ENCODE measurements around the gene HAGHL. TPM values are rescaled to one million over a fixed set of nuclear protein-coding genes. Genes with fewer than 3 reads are reported as not detected.
"Not testable (repeated sequence)": the region's sequence is repeated elsewhere in the genome, so short reads cannot be mapped to it uniquely, and the experiment has no call there.

HAGHL gene
- total RNA-seq, 1 experiment from 2014 or later = 74.8 TPM

GRCh38 chr16:775236-775796 is 48.4 kb downstream of the HAGHL start:
- no peak overlapping the region for H2AFZ ChIP-seq (ENCODE audit: low read depth, low read length, poor library complexity, severe bottlenecking)
- DNase-seq (ENCODE audit: low read depth, low spot score) (no peak), ATAC-seq (no peak)
- H3K27ac ChIP-seq (ENCODE audit: low read depth, low read length) = no peak overlapping the region; the same call in 1 of the 2 replicates
- no peaks in the 10 kb centered on the region for H3K9me2 ChIP-seq (ENCODE audit: insufficient read depth)
- CTCF ChIA-PET = no interaction called here
- no peaks in the 10 kb centered on the region for H3K27me3 ChIP-seq (ENCODE audit: insufficient read depth, low read length)
- no TSS peak for BruUV-seq (replicated peaks)
- H3K36me3 ChIP-seq (ENCODE audit: control insufficient read depth in 1 of 2, insufficient read depth in 2 of 2, low read length in 2 of 2) = no peaks in the 10 kb centered on the region
- no peak overlapping the region for H3K4me2 ChIP-seq (ENCODE audit: low read length)
- peaks cover 36 to 55% of the 10 kb centered on the region in 2 experiments for H3K4me1 ChIP-seq (ENCODE audit: control insufficient read depth in 1 of 2, insufficient read depth in 2 of 2, low read length in 2 of 2)
- H4K20me1 ChIP-seq (ENCODE audit: insufficient read depth) = no peaks in the 10 kb centered on the region
- TF ChIP-seq TCF7L2 (IDR thresholded peaks at IDR 0.05; ENCODE audit: borderline replicate concordance, extremely low read depth, insufficient read depth, insufficient read length) (no peak), CEBPB (IDR thresholded peaks at IDR 0.05; ENCODE audit: low read depth) (no peak), SP1 (IDR thresholded peaks at IDR 0.05; ENCODE audit: low read depth) (no peak), CBX3 (IDR thresholded peaks at IDR 0.05; ENCODE audit: low read depth) (no peak), SRF (IDR thresholded peaks at IDR 0.05; ENCODE audit: low read depth) (no peak), EZH2phosphoT487 (IDR thresholded peaks at IDR 0.05; ENCODE audit: borderline replicate concordance) (no peak), ATF3 (IDR thresholded peaks at IDR 0.05) (no peak), MAX (IDR thresholded peaks at IDR 0.05) (no peak), CTCF (IDR thresholded peaks at IDR 0.05 in 2 of 3, conservative IDR thresholded peaks at IDR 0.05 in 1 of 3; ENCODE audit: borderline replicate concordance in 1 of 3, insufficient read depth in 1 of 3, low read depth in 2 of 3, low read length in 2 of 3) (no peak), POLR2A (IDR thresholded peaks at IDR 0.05; ENCODE audit: borderline replicate concordance, extremely low read depth, insufficient read depth, insufficient read length) (no peak), JUND (IDR thresholded peaks at IDR 0.05) (no peak), RAD21 (IDR thresholded peaks at IDR 0.05; ENCODE audit: low read depth) (no peak), YY1 (IDR thresholded peaks at IDR 0.05; ENCODE audit: extremely low read depth, insufficient replicate concordance, low read depth, low read length) (no peak), FOSL1 (IDR thresholded peaks at IDR 0.05; ENCODE audit: low read depth) (no peak), ZNF274 (IDR thresholded peaks at IDR 0.05; ENCODE audit: low read depth, low read length) (no peak)
- no peak overlapping the region for H3K9ac ChIP-seq (ENCODE audit: low read length)
- RAD21 ChIA-PET (ENCODE audit: low non-redundant PET in 1 of 2, low total read pairs in 2 of 2, uncharacterized antibody in 2 of 2, unreplicated experiment in 2 of 2) = no interaction called here
- intact Hi-C loops (cut with micrococcal nuclease) = no loop called here
- H3K9me3 ChIP-seq (ENCODE audit: control insufficient read depth in 1 of 2, insufficient read depth in 1 of 2, low read depth in 1 of 2, low read length in 2 of 2) = no peaks in the 10 kb centered on the region
- POLR2A ChIA-PET = no interaction called here
- no peak overlapping the region for H3K4me3 ChIP-seq (replicated peaks in 1 of 2; ENCODE audit: low read depth in 1 of 2, low read length in 2 of 2)
- no peaks in the 10 kb centered on the region for H3K79me2 ChIP-seq (ENCODE audit: insufficient read depth, low read length)

- peaks cover 36 to 55% of the 10 kb centered on the region in 2 experiments for H3K4me1 ChIP-seq (ENCODE audit: control insufficient read depth in 1 of 2, insufficient read depth in 2 of 2, low read length in 2 of 2)
- H3K9ac ChIP-seq (ENCODE audit: low read length); ATAC-seq; H3K27ac ChIP-seq (ENCODE audit: low read depth, low read length); H3K36me3 ChIP-seq (ENCODE audit: control insufficient read depth in 1 of 2, insufficient read depth in 2 of 2, low read length in 2 of 2); H4K20me1 ChIP-seq (ENCODE audit: insufficient read depth); RAD21 ChIA-PET (ENCODE audit: low non-redundant PET in 1 of 2, low total read pairs in 2 of 2, uncharacterized antibody in 2 of 2, unreplicated experiment in 2 of 2); DNase-seq (ENCODE audit: low read depth, low spot score); POLR2A ChIA-PET; H3K9me3 ChIP-seq (ENCODE audit: control insufficient read depth in 1 of 2, insufficient read depth in 1 of 2, low read depth in 1 of 2, low read length in 2 of 2); H3K4me2 ChIP-seq (ENCODE audit: low read length); intact Hi-C loops (cut with micrococcal nuclease); H3K4me3 ChIP-seq (replicated peaks in 1 of 2; ENCODE audit: low read depth in 1 of 2, low read length in 2 of 2); H2AFZ ChIP-seq (ENCODE audit: low read depth, low read length, poor library complexity, severe bottlenecking); H3K9me2 ChIP-seq (ENCODE audit: insufficient read depth); BruUV-seq (replicated peaks); H3K27me3 ChIP-seq (ENCODE audit: insufficient read depth, low read length); H3K79me2 ChIP-seq (ENCODE audit: insufficient read depth, low read length): not testable (repeated sequence)
- CTCF ChIA-PET = interaction anchor here (0.7 to 1.3 kb wide), 2 partner anchors 9 to 57 kb away, joined by 3 to 4 read pairs; no protein-coding TSS in a partner anchor
Measured at GRCh38 chr16:776298-776697, 49.4 kb downstream of the HAGHL start.
